ENCODE results near the gene TRPV6. TPM values are rescaled to one million over a fixed set of nuclear protein-coding genes. Genes with fewer than 3 reads are reported as not detected.
A peak's percentile ranks its signal among the peaks of the same experiment; 100 is the strongest.

TRPV6 gene
- total RNA-seq, 2 experiments from 2014 or later: not detected

DNA sequence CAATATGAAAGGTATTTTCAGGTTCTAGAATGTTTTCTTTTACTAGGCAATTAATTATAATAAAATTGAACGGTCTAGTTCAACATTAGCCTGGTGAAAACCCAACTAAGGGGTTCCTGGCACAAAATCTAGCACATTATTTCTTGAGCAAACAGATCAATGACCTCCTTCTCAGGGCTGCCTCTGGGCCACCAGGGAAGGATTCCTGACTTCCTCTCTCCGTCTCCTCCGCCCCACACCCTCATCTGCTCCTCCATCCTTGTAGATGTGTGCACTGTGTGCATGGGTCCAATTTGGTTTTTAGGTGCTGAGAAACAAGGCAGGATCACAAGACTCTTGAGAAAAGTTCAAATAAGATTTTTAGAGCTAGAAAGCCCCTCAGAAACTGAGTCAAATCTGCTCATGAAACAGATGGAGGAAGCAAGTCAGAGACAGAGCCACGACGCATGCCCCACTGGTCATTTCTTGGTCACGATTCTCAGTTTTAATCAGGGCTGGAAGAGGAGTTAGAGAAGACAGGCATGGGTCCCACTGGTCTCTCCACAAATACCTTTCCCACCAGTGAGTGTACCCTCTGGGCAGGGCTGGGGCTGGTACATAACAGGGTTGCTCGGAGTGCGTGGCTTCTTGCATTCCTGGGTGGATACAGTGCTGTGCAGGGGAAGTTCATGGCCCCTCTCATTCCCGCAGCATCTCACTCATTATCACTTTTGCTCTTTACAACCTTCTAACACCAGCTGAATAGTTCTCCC, 3.8 kb downstream of the TRPV6 start:
- peaks cover 1% of the 10 kb centered on the region for H3K36me3 Mint-ChIP-seq
- no peaks in the 10 kb centered on the region for H3K27me3 Mint-ChIP-seq
- no peak overlapping the region for H3K27ac Mint-ChIP-seq
- H3K4me1 Mint-ChIP-seq: no peaks in the 10 kb centered on the region
- no peak for DNase-seq
- no peaks in the 10 kb centered on the region for H3K9me3 Mint-ChIP-seq
- no peak overlapping the region for H3K4me3 Mint-ChIP-seq

- H3K4me1 Mint-ChIP-seq: no peaks in the 10 kb centered on the region
- no peaks in the 10 kb centered on the region for H3K9me3 Mint-ChIP-seq
- no peak overlapping the region for H3K27ac Mint-ChIP-seq
- no peaks in the 10 kb centered on the region for H3K27me3 Mint-ChIP-seq
- no peak overlapping the region for H3K4me3 Mint-ChIP-seq
- peak; percentile 38 for DNase-seq
- H3K36me3 Mint-ChIP-seq: peaks cover 1% of the 10 kb centered on the region
These were observed 4.6 kb downstream of the TRPV6 start for GRCh38 chr7:142880876-142881505.

DNA sequence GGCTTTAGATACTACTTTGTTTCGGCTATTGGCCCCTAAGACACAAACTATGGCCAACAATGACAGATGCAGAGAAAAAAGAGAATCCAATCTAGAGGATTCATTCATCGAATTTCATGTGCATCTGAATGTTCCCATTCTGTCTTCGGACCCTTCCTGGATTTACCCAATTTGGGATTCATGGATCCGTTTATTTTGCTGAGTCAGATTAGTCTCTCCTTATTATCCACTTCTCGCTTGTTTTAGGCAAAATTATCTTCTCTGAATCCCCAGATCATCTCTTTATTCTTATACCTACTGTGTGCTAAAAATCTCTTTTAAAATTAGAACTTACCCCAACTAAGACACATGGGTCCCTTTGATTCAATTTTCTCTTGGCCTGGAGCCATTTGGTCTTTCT, 6.5 kb downstream of the TRPV6 start:
- peaks cover 1% of the 10 kb centered on the region for H3K36me3 Mint-ChIP-seq
- no peak for DNase-seq
- H3K27ac Mint-ChIP-seq: no peak overlapping the region
- H3K9me3 Mint-ChIP-seq: no peaks in the 10 kb centered on the region
- no peak overlapping the region for H3K4me3 Mint-ChIP-seq
- no peaks in the 10 kb centered on the region for H3K27me3 Mint-ChIP-seq
- H3K4me1 Mint-ChIP-seq: no peaks in the 10 kb centered on the region

GRCh38 chr7:142878315-142878714, 7.2 kb downstream of the TRPV6 start:
- no peaks in the 10 kb centered on the region for H3K9me3 Mint-ChIP-seq
- H3K36me3 Mint-ChIP-seq: peaks cover 1% of the 10 kb centered on the region
- H3K4me1 Mint-ChIP-seq: no peaks in the 10 kb centered on the region
- no peaks in the 10 kb centered on the region for H3K27me3 Mint-ChIP-seq
- H3K27ac Mint-ChIP-seq: no peak overlapping the region
- no peak overlapping the region for H3K4me3 Mint-ChIP-seq
- no peak for DNase-seq

GRCh38 chr7:142876991-142877910, 8.3 kb downstream of the TRPV6 start:
- no peak overlapping the region for H3K4me3 Mint-ChIP-seq
- H3K27ac Mint-ChIP-seq: no peak overlapping the region
- H3K4me1 Mint-ChIP-seq: no peaks in the 10 kb centered on the region
- H3K9me3 Mint-ChIP-seq: no peaks in the 10 kb centered on the region
- DNase-seq: no peak
- no peaks in the 10 kb centered on the region for H3K27me3 Mint-ChIP-seq
- peaks cover 1% of the 10 kb centered on the region for H3K36me3 Mint-ChIP-seq

- no peak for DNase-seq
- H3K36me3 Mint-ChIP-seq: peaks cover 1% of the 10 kb centered on the region
- no peaks in the 10 kb centered on the region for H3K27me3 Mint-ChIP-seq
- H3K9me3 Mint-ChIP-seq: no peaks in the 10 kb centered on the region
- H3K4me3 Mint-ChIP-seq: no peak overlapping the region
- no peaks in the 10 kb centered on the region for H3K4me1 Mint-ChIP-seq
- no peak overlapping the region for H3K27ac Mint-ChIP-seq
These were observed 9.1 kb downstream of the TRPV6 start for GRCh38 chr7:142876236-142876960.

DNA sequence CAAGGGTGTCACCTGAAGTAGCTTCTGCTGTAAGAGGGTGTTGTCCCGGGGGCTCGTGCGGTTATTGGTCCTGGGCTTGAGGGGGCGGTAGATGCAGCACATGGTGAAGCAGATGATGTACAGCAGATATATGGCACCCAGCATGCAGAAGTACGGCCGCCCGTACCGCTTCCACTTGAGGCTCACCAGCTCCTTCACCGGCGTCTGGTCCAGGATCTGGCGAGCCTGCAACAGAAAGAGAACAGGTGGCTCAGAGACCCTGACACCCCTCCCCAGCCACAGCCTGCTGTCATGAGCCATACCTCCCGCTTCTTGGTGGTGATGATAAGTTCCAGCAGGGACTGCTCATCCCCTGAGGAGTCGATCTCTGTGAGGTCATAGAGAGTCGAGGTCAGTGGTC, 10.1 kb downstream of the TRPV6 start:
- H3K4me3 Mint-ChIP-seq: no peak overlapping the region

DNA sequence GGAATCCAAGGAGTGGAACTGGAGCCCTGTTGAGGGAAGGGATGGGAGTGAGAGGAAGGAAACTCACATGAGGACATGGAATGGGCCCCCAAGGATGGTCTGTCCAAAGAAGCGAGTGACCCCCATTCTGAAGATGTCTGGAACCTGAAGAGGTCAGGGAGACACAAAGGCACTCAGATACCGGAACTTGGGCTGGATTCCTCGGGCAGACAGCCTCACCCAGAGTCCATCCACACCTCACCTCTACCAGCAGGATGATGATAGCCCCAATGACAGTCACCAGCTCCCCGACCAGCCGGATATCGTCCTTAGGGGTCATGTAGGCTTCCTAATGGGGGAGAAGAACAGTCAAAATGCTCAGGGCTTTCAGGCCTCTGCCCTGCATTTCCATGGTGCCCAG, 10.7 kb downstream of the TRPV6 start:
- no peaks in the 10 kb centered on the region for H3K4me1 Mint-ChIP-seq
- H3K27ac Mint-ChIP-seq: no peak overlapping the region
- H3K27me3 Mint-ChIP-seq: no peaks in the 10 kb centered on the region
- no peak for DNase-seq
- no peak overlapping the region for H3K4me3 Mint-ChIP-seq
- H3K36me3 Mint-ChIP-seq: peaks cover 3% of the 10 kb centered on the region
- H3K9me3 Mint-ChIP-seq: no peaks in the 10 kb centered on the region

More for the DNA sequence above, 10.1 kb downstream of the TRPV6 start:
- Mint-ChIP-seq H3K9me3 (no peaks in the 10 kb centered on the region), H3K36me3 (peaks cover 1% of the 10 kb centered on the region), H3K27ac (peak overlapping the region; percentile 30), H3K27me3 (no peaks in the 10 kb centered on the region), H3K4me1 (no peaks in the 10 kb centered on the region)
- no peak for DNase-seq

DNA sequence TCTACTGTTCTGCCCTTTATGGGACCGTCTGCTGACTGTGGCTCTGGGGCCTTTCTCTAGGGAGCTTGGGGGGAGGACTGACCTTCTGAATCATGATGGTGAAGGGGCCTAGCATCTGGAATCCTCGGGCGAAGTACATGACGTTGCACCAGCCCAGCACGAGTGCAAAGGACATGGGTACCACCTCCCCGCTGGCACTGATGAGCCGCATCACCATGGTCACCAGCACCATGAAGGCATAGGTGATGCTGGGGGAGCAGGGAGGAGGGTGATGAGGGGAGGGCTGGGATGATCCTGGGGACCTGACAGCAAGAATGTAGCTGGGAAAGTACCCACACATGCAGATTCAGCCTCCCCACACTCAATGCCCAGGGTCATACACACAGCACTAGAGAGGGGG, 11.1 kb downstream of the TRPV6 start:
- H3K9me3 Mint-ChIP-seq: no peaks in the 10 kb centered on the region
- no peak for DNase-seq

GRCh38 chr7:142873871-142874270, 11.7 kb downstream of the TRPV6 start:
- H3K4me3 Mint-ChIP-seq: no peak overlapping the region
- DNase-seq: no peak
- H3K9me3 Mint-ChIP-seq: no peaks in the 10 kb centered on the region
- no peaks in the 10 kb centered on the region for H3K27me3 Mint-ChIP-seq
- peaks cover 3% of the 10 kb centered on the region for H3K36me3 Mint-ChIP-seq
- H3K27ac Mint-ChIP-seq: no peak overlapping the region
- H3K4me1 Mint-ChIP-seq: no peaks in the 10 kb centered on the region

More for the DNA sequence above, 11.1 kb downstream of the TRPV6 start:
- Mint-ChIP-seq H3K36me3 (peaks cover 3% of the 10 kb centered on the region), H3K4me1 (no peaks in the 10 kb centered on the region), H3K27ac (no peak overlapping the region), H3K27me3 (no peaks in the 10 kb centered on the region), H3K4me3 (no peak overlapping the region)

DNA sequence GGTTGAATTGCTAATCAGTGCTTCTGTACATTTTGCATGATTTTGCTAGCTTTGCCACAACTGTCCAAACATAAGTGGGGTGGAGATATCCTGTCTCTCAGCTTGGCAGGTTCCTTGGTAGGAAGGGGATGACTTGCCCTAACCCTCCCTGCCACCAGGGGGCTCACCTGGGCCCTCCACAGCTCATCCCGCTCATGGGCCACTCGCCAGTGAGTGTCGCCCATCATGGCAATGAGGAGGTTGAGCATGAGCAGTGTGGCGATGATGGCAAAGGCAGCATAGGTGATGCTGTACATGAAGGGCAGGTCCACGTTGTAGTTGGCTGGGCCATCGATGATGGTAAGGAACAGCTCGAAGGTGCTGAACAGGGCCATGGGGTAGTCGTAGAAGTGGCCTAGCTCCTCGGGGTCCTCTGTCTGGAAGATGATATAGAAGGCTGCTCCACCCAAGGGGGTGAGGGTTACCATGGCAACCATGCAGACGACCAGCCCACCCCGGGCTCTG, 12.2 kb downstream of the TRPV6 start:
- H3K27ac Mint-ChIP-seq: no peak overlapping the region
- no peaks in the 10 kb centered on the region for H3K4me1 Mint-ChIP-seq
- no peak overlapping the region for H3K4me3 Mint-ChIP-seq
- H3K9me3 Mint-ChIP-seq: no peaks in the 10 kb centered on the region
- no peaks in the 10 kb centered on the region for H3K27me3 Mint-ChIP-seq
- peak; percentile 44 for DNase-seq
- peaks cover 1% of the 10 kb centered on the region for H3K36me3 Mint-ChIP-seq

DNA sequence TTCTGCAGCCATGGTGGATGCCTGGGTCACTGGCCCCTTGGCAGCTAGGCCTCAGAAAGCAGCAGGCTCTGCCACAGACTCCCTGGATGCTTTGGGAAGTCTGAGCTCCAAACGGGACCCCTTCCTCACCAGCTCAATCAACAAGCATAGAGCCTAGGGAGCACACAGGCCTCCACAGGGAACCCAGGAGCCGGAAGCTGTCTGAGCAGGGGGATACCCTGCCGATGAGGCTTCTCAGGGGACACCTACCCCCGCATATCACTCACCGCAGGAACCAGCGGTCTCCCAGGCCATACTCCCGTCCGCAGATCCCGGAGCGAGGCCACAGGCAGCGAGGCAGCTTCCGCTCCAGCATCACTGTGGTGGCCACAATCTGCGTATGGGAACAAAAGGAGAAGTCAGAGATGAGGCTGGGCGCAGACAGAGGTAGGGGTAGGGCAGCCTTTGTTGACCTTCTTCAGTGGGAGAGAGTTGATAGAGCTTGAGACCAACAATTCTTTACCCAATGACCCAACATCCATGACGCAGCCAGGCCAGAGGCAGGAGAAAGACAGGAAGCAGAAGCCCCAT, 13.4 kb downstream of the TRPV6 start:
- H3K4me3 Mint-ChIP-seq: no peak overlapping the region
- no peaks in the 10 kb centered on the region for H3K27me3 Mint-ChIP-seq
- H3K27ac Mint-ChIP-seq: no peak overlapping the region
- no peaks in the 10 kb centered on the region for H3K4me1 Mint-ChIP-seq
- H3K9me3 Mint-ChIP-seq: no peaks in the 10 kb centered on the region
- no peak for DNase-seq
- peaks cover 1% of the 10 kb centered on the region for H3K36me3 Mint-ChIP-seq

GRCh38 chr7:142871260-142872105, 14.1 kb downstream of the TRPV6 start:
- no peaks in the 10 kb centered on the region for H3K9me3 Mint-ChIP-seq
- no peak for DNase-seq
- H3K4me3 Mint-ChIP-seq: no peak overlapping the region
- H3K4me1 Mint-ChIP-seq: no peaks in the 10 kb centered on the region
- no peak overlapping the region for H3K27ac Mint-ChIP-seq
- peaks cover 1% of the 10 kb centered on the region for H3K36me3 Mint-ChIP-seq
- H3K27me3 Mint-ChIP-seq: no peaks in the 10 kb centered on the region
